Kidney (tissue), 14 donors: ENCODE results near the gene DBNL. TPM values are rescaled to one million over a fixed set of nuclear protein-coding genes. Genes with fewer than 3 reads are reported as not detected.
A peak's percentile ranks its signal among the peaks of the same experiment; 100 is the strongest.

Experiments
- DNase-seq, 5 donors: peaks; one replicate each; pipeline ENCODE4 v3.0.0-alpha.2; 2013 to 2020
- FAIRE-seq: peaks from 2 replicates; lab custom pipeline; 2012; peaks lifted over from hg19 to GRCh38; lab: Jason Lieb, UNC
- H3K27ac ChIP-seq, 2 donors: one replicate each; pipeline ENCODE4 v1.7.0; 2013; ENCODE audit warnings: low read depth in 2 of 2, low read length in 2 of 2, inconsistent platforms in 1 of 2
- H3K27me3 ChIP-seq: one replicate; pipeline ENCODE4 v1.7.1; 2013; ENCODE audit warnings: low read length, inconsistent platforms; ENCODE audit not compliant: control insufficient read depth, insufficient read depth
- H3K36me3 ChIP-seq, 3 donors: one replicate each; pipeline versions ENCODE4 v1.7.0 to v1.7.1; 2013; ENCODE audit warnings: low read length in 3 of 3, control low read depth in 1 of 3, inconsistent platforms in 1 of 3; ENCODE audit not compliant: insufficient read depth in 3 of 3, control insufficient read depth in 2 of 3
- H3K4me1 ChIP-seq, 3 donors: one replicate each; pipeline versions ENCODE4 v1.7.0 to v1.7.1; 2013; ENCODE audit warnings: low read length in 3 of 3, inconsistent platforms in 1 of 3, low read depth in 1 of 3; ENCODE audit not compliant: control insufficient read depth in 2 of 3, insufficient read depth in 2 of 3
- H3K4me3 ChIP-seq, 3 donors: one replicate each; pipeline versions ENCODE4 v1.7.0 to v1.8.1; 2013; ENCODE audit warnings: low read length in 3 of 3, control low read depth in 1 of 3, inconsistent platforms in 1 of 3
- H3K9ac ChIP-seq, 3 donors: one replicate each; pipeline versions ENCODE4 v1.7.0 to v1.7.1; 2013; ENCODE audit warnings: low read length in 3 of 3, control low read depth in 1 of 3, inconsistent platforms in 1 of 3
- H3K9me3 ChIP-seq, 3 donors: one replicate each; pipeline versions ENCODE4 v1.7.0 to v1.7.1; 2013; ENCODE audit warnings: low read length in 3 of 3, control low read depth in 1 of 3, inconsistent platforms in 1 of 3; ENCODE audit not compliant: control insufficient read depth in 2 of 3, insufficient read depth in 1 of 3
- intact Hi-C: fragments of 100-400 bp; cut with DNase I; formaldehyde crosslinking; loops from one replicate; pipeline ENCODE4 v1.11.1; 2022
- polyA plus RNA-seq: library from polyadenylated mRNA; stranded (reverse); fragments of 350-450 nt; fragmentation: Illumina TruSeq; extraction: RNeasy Lipid Tissue Mini Kit (QIAGEN cat#74804); gene quantifications from one replicate; pipeline ENCODE4 v1.2.3, GENCODE V29; 2014; ENCODE audit warnings: low read depth, low replicate concordance; ENCODE audit not compliant: insufficient read depth
- total RNA-seq: library from RNA; stranded (reverse); fragmentation: NEBNext Ultra II Directional; extraction: Animal tissue kit (Norgen Biotek cat#: 25700); gene quantifications from one replicate; pipeline ENCODE4 v1.2.1, GENCODE V29; 2021
- TF ChIP-seq, protein P1 (sequence below): IDR thresholded peaks from 3 replicates; pipeline ENCODE4 v1.5.1; 2012; ENCODE audit warnings: mild to moderate bottlenecking, moderate library complexity, borderline replicate concordance; ENCODE audit not compliant: insufficient read depth; ENCODE audit errors: extremely low read depth
- donor health status: control.
- donor health status: control.
- donor health status: control.
- donor health status: control.
- donor health status: control.
- donor health status: DM: yes; HTN: yes; CAD: no.
- donor health status: Normal renal cell carcinoma (clear cell type).

DBNL gene
- total and polyA plus RNA-seq, 2 donors from 2014 or later, result 85.9 to 103 TPM

DNA sequence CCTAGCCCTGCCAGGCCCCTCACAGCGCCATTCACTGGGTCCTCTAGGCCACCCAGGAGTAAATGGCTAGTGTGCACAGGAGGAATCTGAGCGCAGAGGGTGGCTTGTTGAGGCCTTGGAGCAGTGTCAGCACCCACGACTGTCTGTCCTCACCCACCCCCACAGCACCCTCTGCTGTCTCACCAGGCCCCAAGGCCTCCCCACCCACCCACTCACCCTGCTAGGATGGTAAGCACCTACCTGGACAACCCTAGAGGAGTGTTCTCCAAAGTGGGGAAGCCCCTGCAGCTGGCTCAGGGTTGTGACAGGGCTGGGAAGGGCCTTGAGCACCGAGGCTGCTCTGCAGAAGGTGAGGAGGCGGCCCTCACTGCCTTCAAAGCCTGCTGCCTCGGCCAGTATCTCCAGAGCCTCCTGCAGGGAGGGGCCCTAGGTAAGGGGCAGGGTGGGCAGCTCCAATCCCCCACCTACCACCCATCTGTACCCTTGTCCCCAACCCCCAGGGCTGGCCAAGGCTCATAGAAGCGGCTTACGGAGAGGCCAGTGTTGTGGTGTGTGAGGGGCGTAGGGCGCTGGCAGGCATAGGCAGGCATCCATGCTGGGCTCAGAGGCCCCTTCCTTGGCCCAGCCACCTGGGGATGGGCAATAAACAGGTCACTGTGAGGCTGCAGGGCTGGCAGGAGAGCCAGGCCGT lies 35.0 kb downstream of the DBNL start:
- no peaks in the 10 kb centered on the region for H3K9me3 ChIP-seq
- peaks cover 2 to 36% (median 7%) of the 10 kb centered on the region in 3 donors for H3K36me3 ChIP-seq
- TF ChIP-seq, protein P1, sequence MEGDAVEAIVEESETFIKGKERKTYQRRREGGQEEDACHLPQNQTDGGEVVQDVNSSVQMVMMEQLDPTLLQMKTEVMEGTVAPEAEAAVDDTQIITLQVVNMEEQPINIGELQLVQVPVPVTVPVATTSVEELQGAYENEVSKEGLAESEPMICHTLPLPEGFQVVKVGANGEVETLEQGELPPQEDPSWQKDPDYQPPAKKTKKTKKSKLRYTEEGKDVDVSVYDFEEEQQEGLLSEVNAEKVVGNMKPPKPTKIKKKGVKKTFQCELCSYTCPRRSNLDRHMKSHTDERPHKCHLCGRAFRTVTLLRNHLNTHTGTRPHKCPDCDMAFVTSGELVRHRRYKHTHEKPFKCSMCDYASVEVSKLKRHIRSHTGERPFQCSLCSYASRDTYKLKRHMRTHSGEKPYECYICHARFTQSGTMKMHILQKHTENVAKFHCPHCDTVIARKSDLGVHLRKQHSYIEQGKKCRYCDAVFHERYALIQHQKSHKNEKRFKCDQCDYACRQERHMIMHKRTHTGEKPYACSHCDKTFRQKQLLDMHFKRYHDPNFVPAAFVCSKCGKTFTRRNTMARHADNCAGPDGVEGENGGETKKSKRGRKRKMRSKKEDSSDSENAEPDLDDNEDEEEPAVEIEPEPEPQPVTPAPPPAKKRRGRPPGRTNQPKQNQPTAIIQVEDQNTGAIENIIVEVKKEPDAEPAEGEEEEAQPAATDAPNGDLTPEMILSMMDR, result no peak

DNA sequence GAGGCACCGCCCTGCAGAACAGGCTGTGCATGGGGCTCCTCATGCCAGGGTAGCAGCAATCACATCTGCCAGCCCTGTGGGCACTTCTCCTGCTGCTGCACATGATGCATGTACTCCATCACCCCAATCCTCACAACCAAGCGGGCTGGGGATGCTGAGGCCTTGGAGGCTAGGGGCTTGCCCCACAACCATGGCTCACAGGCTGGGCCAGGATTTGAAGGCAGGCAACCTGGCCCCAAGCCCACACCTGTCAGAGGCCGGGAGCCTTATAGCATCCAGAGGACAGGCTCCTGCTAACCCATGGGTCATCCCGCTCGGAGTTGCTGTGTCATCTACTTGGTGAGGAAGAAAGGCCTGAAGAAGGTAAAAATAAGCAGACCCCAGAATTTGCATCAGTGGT lies 35.6 kb downstream of the DBNL start:
- Histone ChIP-seq H3K9me3 (no peaks in the 10 kb centered on the region), H3K4me3 (no peak overlapping the region), H3K27ac (no peak overlapping the region), H3K4me1 (peaks cover 3 to 42% (median 38%) of the 10 kb centered on the region in 3 donors), H3K36me3 (peaks cover 2 to 36% (median 7%) of the 10 kb centered on the region in 3 donors), H3K27me3 (no peaks in the 10 kb centered on the region), H3K9ac (no peak overlapping the region)
- FAIRE-seq (no peak), DNase-seq (peak in 1 of 5 donors; percentile 73)
- intact Hi-C loops, result no loop called here
- TF ChIP-seq, protein P1, result no peak

More for the DNA sequence above, 35.0 kb downstream of the DBNL start:
- H3K4me1 ChIP-seq, result peaks cover 3 to 42% (median 38%) of the 10 kb centered on the region in 3 donors
- intact Hi-C loops, result no loop called here
- no peaks in the 10 kb centered on the region for H3K27me3 ChIP-seq
- FAIRE-seq, result no peak
- H3K4me3 ChIP-seq, result no peak overlapping the region
- H3K27ac ChIP-seq, result peak overlapping the region in 1 of 2 donors; percentile 7
- peak in 2 of 5 donors; percentile 53 to 65 for DNase-seq
- peak overlapping the region in 1 of 3 donors; percentile 7 for H3K9ac ChIP-seq

DNA sequence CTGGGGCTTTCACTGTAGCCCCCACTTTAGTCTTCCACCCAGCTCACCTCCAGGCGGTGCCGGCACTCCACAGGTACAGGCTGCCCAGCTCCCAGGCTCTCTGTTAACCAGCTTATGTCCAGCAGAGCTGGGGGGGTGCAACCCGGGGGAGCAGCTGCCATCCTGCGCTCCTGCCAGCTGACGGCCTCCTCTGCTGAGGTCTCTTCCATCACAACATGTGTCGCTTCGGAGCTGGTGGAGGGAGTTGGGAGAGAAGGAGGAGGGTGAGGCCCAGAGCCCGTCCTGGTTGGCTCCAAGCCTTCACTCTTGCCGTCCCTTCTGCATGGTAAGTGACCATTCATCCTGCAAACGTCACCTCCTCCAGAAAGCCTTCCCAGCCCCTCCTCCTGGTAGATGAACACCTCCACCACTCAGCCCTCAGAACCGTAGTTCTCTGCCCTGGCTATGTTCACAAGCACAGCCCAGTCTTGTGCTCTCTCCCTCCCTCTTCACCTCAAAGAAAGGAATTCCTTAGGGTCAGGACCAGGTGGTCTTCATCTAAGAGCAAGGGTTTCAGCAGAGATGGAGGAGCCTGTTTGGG lies 36.3 kb downstream of the DBNL start:
- peak overlapping the region in 2 of 3 donors; percentile 51 to 61 for H3K9ac ChIP-seq
- FAIRE-seq (no peak), DNase-seq (peak in 2 of 5 donors; percentile 58 to 67)
- no peaks in the 10 kb centered on the region for H3K9me3 ChIP-seq
- H3K27ac ChIP-seq, result peak overlapping the region; percentile 20 to 32
- peaks cover 2 to 30% (median 7%) of the 10 kb centered on the region in 3 donors for H3K36me3 ChIP-seq
- intact Hi-C loops, result no loop called here
- H3K4me3 ChIP-seq, result peak overlapping the region in 1 of 3 donors; percentile 95
- H3K4me1 ChIP-seq, result peaks cover 3 to 42% (median 34%) of the 10 kb centered on the region in 3 donors
- H3K27me3 ChIP-seq, result no peaks in the 10 kb centered on the region
- TF ChIP-seq, protein P1, result no peak
